Stimulated activated naive CD8-positive, alpha-beta T cell treated with anti-CD3 and anti-CD28 coated beads, Interleukin-15, Interleukin-2, amounts not matched to agents 100 ng/mL and 50 ng/mL, for 24 hours (primary cell): ENCODE measurements around the gene TRIM50.
"Not testable (repeated sequence)": the region's sequence is repeated elsewhere in the genome, so short reads cannot be mapped to it uniquely, and the experiment has no call there.

ENCODE experiments used
- H3K27ac Mint-ChIP-seq: one replicate; pipeline ENCODE4 v1.8.0; 2021; ENCODE audit warnings: mild to moderate bottlenecking, mixed read lengths
- H3K27me3 Mint-ChIP-seq: one replicate; pipeline ENCODE4 v1.8.0; 2021; ENCODE audit warnings: mixed read lengths
- H3K36me3 Mint-ChIP-seq: one replicate; pipeline ENCODE4 v1.8.0; 2021; ENCODE audit warnings: low read depth, mixed read lengths
- H3K4me1 Mint-ChIP-seq: one replicate; pipeline ENCODE4 v1.8.0; 2021; ENCODE audit warnings: low read depth, mixed read lengths
- H3K4me3 Mint-ChIP-seq: one replicate; pipeline ENCODE4 v1.8.0; 2021; ENCODE audit warnings: mild to moderate bottlenecking, mixed read lengths
- H3K9me3 Mint-ChIP-seq: one replicate; pipeline ENCODE4 v1.8.0; 2021; ENCODE audit warnings: mixed read lengths

TRIM50 gene

DNA sequence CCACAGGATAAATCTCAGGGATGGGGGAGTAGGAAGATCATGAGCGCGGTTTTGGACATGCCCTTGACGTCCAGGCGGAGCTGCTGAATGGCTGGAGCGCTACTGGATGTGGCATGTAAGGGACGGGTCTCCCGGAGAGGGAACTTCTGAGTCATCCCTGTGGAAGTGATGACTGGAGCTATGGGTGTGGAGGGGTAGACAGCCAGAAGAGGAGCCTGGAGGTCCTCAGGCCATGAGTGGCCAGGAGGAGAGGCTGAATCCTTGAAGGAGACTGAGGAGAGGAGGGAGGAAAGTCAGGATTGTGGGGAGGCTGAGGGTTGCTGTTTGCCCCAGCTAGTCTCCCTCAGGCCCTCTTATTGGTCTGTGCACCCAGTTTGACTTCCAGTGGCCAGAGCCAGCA lies 16.5 kb downstream of the TRIM50 start:
- peaks cover 18% of the 10 kb centered on the region for H3K36me3 Mint-ChIP-seq
- H3K9me3 Mint-ChIP-seq, H3K27me3 Mint-ChIP-seq, H3K27ac Mint-ChIP-seq, H3K4me3 Mint-ChIP-seq: not testable (repeated sequence)
- H3K4me1 Mint-ChIP-seq: peaks cover 27% of the 10 kb centered on the region

GRCh38 chr7:73308665-73309214 lies 19.1 kb downstream of the TRIM50 start, which contains the start of gene NSUN5:
NSUN5 (minus strand) TSS chr7:73308826; CDS start chr7:73308790, 36 bp downstream.
- H3K4me3 Mint-ChIP-seq: peak within 1 kb of the TSS; percentile 94
- H3K36me3 Mint-ChIP-seq: peaks cover 32% of the 10 kb centered on the region
- no peaks in the 10 kb centered on the region for H3K27me3 Mint-ChIP-seq
- H3K27ac Mint-ChIP-seq: peak within 1 kb of the TSS; percentile 95
- peaks cover 31% of the 10 kb centered on the region for H3K4me1 Mint-ChIP-seq
- no peaks in the 10 kb centered on the region for H3K9me3 Mint-ChIP-seq

DNA sequence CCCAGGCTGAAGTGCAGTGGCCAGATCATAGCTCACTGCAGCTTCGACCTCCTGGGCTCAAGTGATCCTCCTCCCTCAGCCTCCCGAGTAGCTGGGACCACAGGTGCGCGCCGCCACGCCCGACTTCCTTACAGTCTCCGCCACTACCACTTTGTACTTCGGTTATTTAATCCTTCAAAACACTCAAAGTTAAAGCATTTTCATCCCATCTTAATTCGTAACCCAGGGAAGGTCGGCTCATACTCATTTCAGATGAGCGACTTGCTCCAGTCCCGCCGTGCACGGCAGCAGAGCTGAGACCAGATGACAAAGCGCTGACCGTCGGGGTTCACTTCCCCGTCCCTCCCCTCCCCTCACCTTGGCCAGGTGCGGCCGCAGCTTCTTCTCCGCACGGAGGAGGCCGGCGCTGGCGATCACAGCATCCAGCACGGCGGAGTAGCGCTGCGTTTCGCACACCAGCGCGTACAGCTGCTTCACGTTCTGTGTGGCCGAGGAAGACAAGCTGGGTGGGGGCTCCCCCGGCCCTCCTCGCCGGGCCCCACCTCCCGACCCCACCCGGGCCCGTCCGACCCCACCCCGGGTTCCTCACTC lies 19.7 kb downstream of the TRIM50 start:
- Mint-ChIP-seq H3K27me3 (no peaks in the 10 kb centered on the region), H3K27ac (peak overlapping the region; percentile 95), H3K36me3 (peaks cover 32% of the 10 kb centered on the region), H3K4me1 (peaks cover 31% of the 10 kb centered on the region), H3K4me3 (peak overlapping the region; percentile 94), H3K9me3 (no peaks in the 10 kb centered on the region)

DNA sequence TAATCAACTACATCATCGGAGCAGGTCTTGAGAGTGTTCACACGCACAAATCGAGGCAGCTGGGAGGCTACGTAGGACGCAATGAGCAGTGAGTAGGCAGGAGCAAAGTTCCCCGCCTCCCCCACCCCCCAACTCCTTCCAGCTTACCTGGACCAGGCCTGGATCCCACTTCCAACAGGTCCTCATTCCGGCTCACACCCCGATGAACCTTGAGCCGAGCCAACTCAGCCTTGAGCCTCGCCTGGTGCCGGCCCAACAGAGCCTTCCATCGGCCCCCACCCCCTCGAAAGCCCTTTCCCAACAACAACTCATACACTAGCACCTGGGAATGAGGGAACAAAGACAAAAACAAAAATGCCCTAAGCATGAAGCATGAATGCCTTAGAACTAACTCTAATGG lies 20.4 kb downstream of the TRIM50 start:
- peaks cover 37% of the 10 kb centered on the region for H3K36me3 Mint-ChIP-seq
- peaks cover 31% of the 10 kb centered on the region for H3K4me1 Mint-ChIP-seq
- H3K4me3 Mint-ChIP-seq: peak overlapping the region; percentile 94
- H3K27me3 Mint-ChIP-seq: no peaks in the 10 kb centered on the region
- H3K9me3 Mint-ChIP-seq: no peaks in the 10 kb centered on the region
- peak overlapping the region; percentile 95 for H3K27ac Mint-ChIP-seq

- not testable (repeated sequence) for H3K27ac Mint-ChIP-seq, H3K4me3 Mint-ChIP-seq, H3K27me3 Mint-ChIP-seq, H3K9me3 Mint-ChIP-seq
- Mint-ChIP-seq H3K4me1 (peaks cover 31% of the 10 kb centered on the region), H3K36me3 (peaks cover 37% of the 10 kb centered on the region)
Measured at GRCh38 chr7:73304612-73305387, 23.1 kb downstream of the TRIM50 start.

GRCh38 chr7:73304071-73304470 lies 23.8 kb downstream of the TRIM50 start:
- Mint-ChIP-seq H3K4me3 (no peak overlapping the region), H3K27ac (no peak overlapping the region), H3K36me3 (peaks cover 37% of the 10 kb centered on the region), H3K4me1 (peaks cover 26% of the 10 kb centered on the region), H3K27me3 (no peaks in the 10 kb centered on the region), H3K9me3 (no peaks in the 10 kb centered on the region)

GRCh38 chr7:73303546-73303945 lies 24.3 kb downstream of the TRIM50 start:
- Mint-ChIP-seq H3K36me3 (peaks cover 37% of the 10 kb centered on the region), H3K27ac (no peak overlapping the region), H3K27me3 (no peaks in the 10 kb centered on the region), H3K9me3 (no peaks in the 10 kb centered on the region), H3K4me1 (peaks cover 21% of the 10 kb centered on the region), H3K4me3 (no peak overlapping the region)

GRCh38 chr7:73302846-73303245 lies 25.0 kb downstream of the TRIM50 start:
- not testable (repeated sequence) for H3K27me3 Mint-ChIP-seq, H3K4me3 Mint-ChIP-seq

GRCh38 chr7:73301108-73301507 lies 26.8 kb downstream of the TRIM50 start:
- not testable (repeated sequence) for H3K9me3 Mint-ChIP-seq, H3K4me3 Mint-ChIP-seq, H3K4me1 Mint-ChIP-seq, H3K27me3 Mint-ChIP-seq, H3K27ac Mint-ChIP-seq
- peaks cover 17% of the 10 kb centered on the region for H3K36me3 Mint-ChIP-seq

More at GRCh38 chr7:73302846-73303245, 25.0 kb downstream of the TRIM50 start:
- not testable (repeated sequence) for H3K27ac Mint-ChIP-seq, H3K9me3 Mint-ChIP-seq
- Mint-ChIP-seq H3K36me3 (peaks cover 33% of the 10 kb centered on the region), H3K4me1 (peaks cover 17% of the 10 kb centered on the region)

GRCh38 chr7:73299812-73300211 lies 28.1 kb downstream of the TRIM50 start:
- not testable (repeated sequence) for H3K4me3 Mint-ChIP-seq, H3K27ac Mint-ChIP-seq, H3K4me1 Mint-ChIP-seq, H3K27me3 Mint-ChIP-seq, H3K9me3 Mint-ChIP-seq
- H3K36me3 Mint-ChIP-seq: peaks cover 12% of the 10 kb centered on the region

GRCh38 chr7:73297706-73298105 lies 30.2 kb downstream of the TRIM50 start:
- H3K9me3 Mint-ChIP-seq, H3K4me3 Mint-ChIP-seq, H3K27me3 Mint-ChIP-seq, H3K4me1 Mint-ChIP-seq, H3K27ac Mint-ChIP-seq, H3K36me3 Mint-ChIP-seq: not testable (repeated sequence)

DNA sequence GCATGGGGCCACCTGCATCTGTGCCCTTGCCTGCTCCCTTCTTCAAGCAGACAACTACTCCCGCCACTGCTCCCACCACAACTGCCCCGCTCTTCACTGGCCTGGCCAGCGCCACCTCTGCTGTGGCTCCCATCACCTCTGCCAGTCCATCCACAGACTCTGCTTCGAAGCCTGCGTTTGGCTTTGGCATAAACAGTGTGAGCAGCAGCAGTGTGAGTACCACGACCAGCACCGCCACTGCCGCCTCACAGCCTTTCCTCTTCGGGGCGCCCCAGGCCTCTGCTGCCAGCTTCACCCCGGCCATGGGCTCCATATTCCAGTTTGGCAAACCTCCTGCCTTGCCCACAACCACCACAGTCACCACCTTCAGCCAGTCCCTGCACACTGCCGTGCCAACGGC lies 30.6 kb downstream of the TRIM50 start:
- not testable (repeated sequence) for H3K36me3 Mint-ChIP-seq, H3K9me3 Mint-ChIP-seq, H3K27ac Mint-ChIP-seq, H3K4me3 Mint-ChIP-seq, H3K4me1 Mint-ChIP-seq, H3K27me3 Mint-ChIP-seq

DNA sequence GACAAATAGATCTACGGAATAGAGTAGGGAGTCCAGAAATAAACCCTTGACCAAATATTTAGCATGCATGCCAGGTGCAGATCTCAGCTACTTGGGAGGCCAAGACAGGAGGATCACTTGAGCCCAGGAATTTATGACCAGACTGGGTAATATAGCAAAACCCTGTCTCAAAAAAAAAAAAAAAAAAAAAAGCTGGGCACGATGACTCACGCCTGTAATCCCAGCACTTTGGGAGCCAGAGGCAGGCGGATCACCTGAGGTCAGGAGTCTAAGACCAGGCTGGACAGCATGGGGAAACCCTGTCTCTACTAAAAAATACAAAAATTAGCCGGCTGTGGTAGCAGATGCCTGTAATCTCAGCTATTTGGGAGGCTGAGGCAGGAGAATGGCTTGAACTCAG lies 50.7 kb downstream of the TRIM50 start:
- not testable (repeated sequence) for H3K9me3 Mint-ChIP-seq, H3K27ac Mint-ChIP-seq, H3K4me3 Mint-ChIP-seq, H3K27me3 Mint-ChIP-seq, H3K36me3 Mint-ChIP-seq, H3K4me1 Mint-ChIP-seq

- H3K4me3 Mint-ChIP-seq, H3K9me3 Mint-ChIP-seq, H3K4me1 Mint-ChIP-seq, H3K27me3 Mint-ChIP-seq, H3K36me3 Mint-ChIP-seq, H3K27ac Mint-ChIP-seq: not testable (repeated sequence)
Measured at GRCh38 chr7:73267813-73268212, 60.1 kb downstream of the TRIM50 start.

GRCh38 chr7:73266719-73267368 lies 61.0 kb downstream of the TRIM50 start:
- not testable (repeated sequence) for H3K4me1 Mint-ChIP-seq, H3K9me3 Mint-ChIP-seq, H3K4me3 Mint-ChIP-seq, H3K27ac Mint-ChIP-seq, H3K27me3 Mint-ChIP-seq, H3K36me3 Mint-ChIP-seq
